HG03558 (cell line): ENCODE data around the gene COQ8B.
"Not testable (repeated sequence)": the region's sequence is repeated elsewhere in the genome, so short reads cannot be mapped to it uniquely, and the experiment has no call there.

ENCODE experiments used
- ATAC-seq: cut with Tn5 transposase; IDR thresholded peaks from one replicate; pipeline ENCODE4 v1.9.1; 2021; ENCODE audit warnings: moderate number of reproducible peaks; ENCODE audit not compliant: unreplicated experiment; ENCODE audit errors: extremely low read depth

The COQ8B gene

GRCh38 chr19:40716482-40717324, at the start of gene COQ8B, which contains the start of gene ITPKC:
Gene COQ8B (minus strand): TSS chr19:40716886. CDS start chr19:40714632, 2,254 bp downstream.
Gene ITPKC (plus strand): TSS chr19:40717112. CDS start chr19:40717136, 24 bp downstream.
- peak; percentile 64 for ATAC-seq

GRCh38 chr19:40766385-40766784, 49.7 kb upstream of the COQ8B start:
- not testable (repeated sequence) for ATAC-seq

GRCh38 chr19:40763963-40764362, 47.3 kb upstream of the COQ8B start:
- ATAC-seq, result no peak

GRCh38 chr19:40763526-40763925, 46.8 kb upstream of the COQ8B start:
- no peak for ATAC-seq

- no peak for ATAC-seq
Observed at GRCh38 chr19:40762754-40763470, 46.2 kb upstream of the COQ8B start.

- ATAC-seq, result no peak
Observed at GRCh38 chr19:40759352-40759751, 42.7 kb upstream of the COQ8B start.

- no peak for ATAC-seq
Observed at GRCh38 chr19:40758491-40758890, 41.8 kb upstream of the COQ8B start.

- no peak for ATAC-seq
Observed at GRCh38 chr19:40756502-40757110, 39.9 kb upstream of the COQ8B start.

GRCh38 chr19:40755791-40756190, 39.1 kb upstream of the COQ8B start:
- no peak for ATAC-seq

GRCh38 chr19:40755248-40755624, 38.5 kb upstream of the COQ8B start:
- ATAC-seq, result no peak

- no peak for ATAC-seq
Observed at GRCh38 chr19:40754611-40755247, 38.0 kb upstream of the COQ8B start.

- ATAC-seq, result no peak
Observed at GRCh38 chr19:40752257-40752781, 35.6 kb upstream of the COQ8B start.

- ATAC-seq, result peak; percentile 21
Observed at GRCh38 chr19:40750874-40751537, 34.3 kb upstream of the COQ8B start, which contains the start of gene SNRPA. Gene SNRPA (plus strand): TSS chr19:40751203. CDS start chr19:40751409, 206 bp downstream.

- peak; percentile 68 for ATAC-seq
Observed at GRCh38 chr19:40750058-40750873, 33.6 kb upstream of the COQ8B start, which contains the start of gene ACTMAP. Gene ACTMAP (minus strand): TSS chr19:40750477. CDS start chr19:40749803, 674 bp downstream.

- no peak for ATAC-seq
Observed at GRCh38 chr19:40747536-40747935, 30.9 kb upstream of the COQ8B start.

- no peak for ATAC-seq
Observed at GRCh38 chr19:40745402-40745780, 28.7 kb upstream of the COQ8B start.

- ATAC-seq, result no peak
Observed at GRCh38 chr19:40744554-40745401, 28.1 kb upstream of the COQ8B start.

- no peak for ATAC-seq
Observed at GRCh38 chr19:40743926-40744325, 27.2 kb upstream of the COQ8B start.
